ENCODE measurements around the gene MSL1. TPM values are rescaled to one million over a fixed set of nuclear protein-coding genes. Genes with fewer than 3 reads are reported as not detected.

The MSL1 gene
- total and polyA plus RNA-seq, 2 of the 13 experiments (the other 11 are each of a cell fraction or from before 2014, with no cell fraction given) = 63.8 to 88.5 TPM

GRCh38 chr17:40100419-40100668, 21.4 kb upstream of the MSL1 start, which contains the start of gene NR1D1 (continued):
- peak; percentile 96 for TF ChIP-seq ZNF407 (CRISPR knock-in tag; IDR thresholded peaks at IDR 0.05; ENCODE audit: not compliant biosample characterization)
- no peak for TF ChIP-seq ZNF557 (CRISPR knock-in tag; IDR thresholded peaks at IDR 0.05)
- TF ChIP-seq ESRRA (CRISPR knock-in tag; IDR thresholded peaks at IDR 0.05; ENCODE audit: low read depth) = no peak
- TF ChIP-seq HMG20B (CRISPR knock-in tag; conservative IDR thresholded peaks at IDR 0.05) = no peak
- TF ChIP-seq CAMTA2 (CRISPR knock-in tag; IDR thresholded peaks at IDR 0.05; ENCODE audit: borderline replicate concordance) = peak; percentile 85; the same call in 1 of the 2 replicates
- no peak for TF ChIP-seq ZNF138 (CRISPR knock-in tag; IDR thresholded peaks at IDR 0.05; ENCODE audit: low read depth)
- no peak for TF ChIP-seq KDM5A (IDR thresholded peaks at IDR 0.05; ENCODE audit: borderline replicate concordance, low read length)
- TF ChIP-seq ZNF260 (CRISPR knock-in tag; IDR thresholded peaks at IDR 0.05; ENCODE audit: borderline replicate concordance, low read depth) = 0 out of 2 replicates have a peak, but pooled peaks have one; percentile 48
- TF ChIP-seq ZNF468 (CRISPR knock-in tag; IDR thresholded peaks at IDR 0.05) = no peak
- TF ChIP-seq FOXK2 (IDR thresholded peaks at IDR 0.05) = no peak
- TF ChIP-seq ELF1 (CRISPR knock-in tag; IDR thresholded peaks at IDR 0.05) = peak; percentile 63; the same call in 1 of the 2 replicates
- 0 out of 2 replicates have a peak, but pooled peaks have one; percentile 82 for TF ChIP-seq HOXA7 (CRISPR knock-in tag; IDR thresholded peaks at IDR 0.05)
- TF ChIP-seq ZNF235 (CRISPR knock-in tag; IDR thresholded peaks at IDR 0.05; ENCODE audit: borderline replicate concordance) = peak; percentile 78; the same call in 1 of the 2 replicates
- no peak for TF ChIP-seq SIN3A (IDR thresholded peaks at IDR 0.05; ENCODE audit: borderline replicate concordance, low read depth, low read length)
- 0 out of 2 replicates have a peak, but pooled peaks have one; percentile 74 for TF ChIP-seq KLF9 (CRISPR knock-in tag; IDR thresholded peaks at IDR 0.05; ENCODE audit: low read depth)
- no peak for TF ChIP-seq GABPB1 (CRISPR knock-in tag; IDR thresholded peaks at IDR 0.05)
- 0 out of 2 replicates have a peak, but pooled peaks have one; percentile 37 for TF ChIP-seq ZNF737 (CRISPR knock-in tag; IDR thresholded peaks at IDR 0.05; ENCODE audit: borderline replicate concordance)
- TF ChIP-seq AGO2 (optimal IDR thresholded peaks at IDR 0.05; ENCODE audit: low read depth, low read length) = peak; percentile 15
- TF ChIP-seq REPIN1 (CRISPR knock-in tag; IDR thresholded peaks at IDR 0.05; ENCODE audit: borderline replicate concordance, low read depth) = no peak
- no peak for TF ChIP-seq ZNF800 (CRISPR knock-in tag; IDR thresholded peaks at IDR 0.05)
